Measurements from ENCODE around the gene ESRRA. TPM values are rescaled to one million over a fixed set of nuclear protein-coding genes. Genes with fewer than 3 reads are reported as not detected.

The ESRRA gene
- total and polyA plus RNA-seq, 2 of the 13 experiments (the other 11 are each of a cell fraction or from before 2014, with no cell fraction given), result 18.1 to 36.3 TPM

- CTCF ChIA-PET (ENCODE audit: low intra/inter-chr PET ratio, low total read pairs), result interaction anchor here (1.3 to 2.4 kb wide), 2 partner anchors 33 to 100 kb away, joined by 7 to 12 read pairs; no protein-coding TSS in a partner anchor
- BruUV-seq (replicated peaks), result TSS peak; percentile 99
- Histone ChIP-seq H3K27ac (ENCODE audit: extremely low read length, insufficient read depth, low read length) (peak overlapping the region; percentile 94), H4K20me1 (ENCODE audit: insufficient read depth, low read length) (no peaks in the 10 kb centered on the region), H3K27me3 (ENCODE audit: control insufficient read depth in 1 of 2, insufficient read depth in 2 of 2, low read length in 2 of 2) (peaks cover 3 to 13% of the 10 kb centered on the region in 2 experiments; a peak in 4 of 5 replicates), H3K4me2 (ENCODE audit: low read depth, low read length) (peak overlapping the region; percentile 84), H2AFZ (ENCODE audit: low read length) (no peak overlapping the region), H3K9me3 (ENCODE audit: low read length) (no peaks in the 10 kb centered on the region), H3K79me2 (ENCODE audit: insufficient read depth, low read length) (peaks cover 15% of the 10 kb centered on the region), H3K4me1 (ENCODE audit: insufficient read depth, low read length) (peaks cover 66% of the 10 kb centered on the region), H3K36me3 (replicated peaks in 1 of 2; ENCODE audit: control insufficient read depth in 1 of 2, insufficient read depth in 2 of 2, low read length in 2 of 2) (no peaks in the 10 kb centered on the region), H3K4me3 (replicated peaks in 1 of 3; ENCODE audit: insufficient read depth in 1 of 3, low read depth in 2 of 3, low read length in 3 of 3) (peak overlapping the region; percentile 51 to 79 (median 70)), H3K9ac (ENCODE audit: insufficient read depth, low read depth, low read length) (peak overlapping the region; percentile 88)
- peak; percentile 80 for DNase-seq (ENCODE audit: low spot score)
- 3% methylated on average over 6 of the region's 46 CpGs for WGBS (ENCODE audit: low lambda C conversion rate)
- POLR2A ChIA-PET, result interaction anchor here (0.6 to 5.5 kb wide), 21 partner anchors 12 to 474 kb away, joined by 3 to 103 read pairs (median 4); partner anchors contain the start of genes BAD, FKBP2, GPR137 and KCNK4
- peak; percentile 81 for FAIRE-seq
- intact Hi-C loops (cut with micrococcal nuclease; ENCODE audit: unreplicated experiment) (loop anchor here (2.0 to 10.0 kb wide), 3 partner anchors 34 to 120 kb away; partner anchors contain the start of genes PPP1R14B and STIP1), in situ Hi-C loops (cut with HindIII; ENCODE audit: extremely low pct_ligation_motif_present, low pct_unique_long_range_greater_than_20kb) (loop anchor here (5.0 kb wide), 1 partner anchor 62 kb away; the partner anchor contains the start of gene FKBP2)
- peak; percentile 55 for ATAC-seq
- TF ChIP-seq, protein P1, sequence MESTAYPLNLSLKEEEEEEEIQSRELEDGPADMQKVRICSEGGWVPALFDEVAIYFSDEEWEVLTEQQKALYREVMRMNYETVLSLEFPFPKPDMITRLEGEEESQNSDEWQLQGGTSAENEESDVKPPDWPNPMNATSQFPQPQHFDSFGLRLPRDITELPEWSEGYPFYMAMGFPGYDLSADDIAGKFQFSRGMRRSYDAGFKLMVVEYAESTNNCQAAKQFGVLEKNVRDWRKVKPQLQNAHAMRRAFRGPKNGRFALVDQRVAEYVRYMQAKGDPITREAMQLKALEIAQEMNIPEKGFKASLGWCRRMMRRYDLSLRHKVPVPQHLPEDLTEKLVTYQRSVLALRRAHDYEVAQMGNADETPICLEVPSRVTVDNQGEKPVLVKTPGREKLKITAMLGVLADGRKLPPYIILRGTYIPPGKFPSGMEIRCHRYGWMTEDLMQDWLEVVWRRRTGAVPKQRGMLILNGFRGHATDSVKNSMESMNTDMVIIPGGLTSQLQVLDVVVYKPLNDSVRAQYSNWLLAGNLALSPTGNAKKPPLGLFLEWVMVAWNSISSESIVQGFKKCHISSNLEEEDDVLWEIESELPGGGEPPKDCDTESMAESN (CRISPR knock-in tag; conservative IDR thresholded peaks at IDR 0.05), result 0 out of 2 replicates have a peak, but pooled peaks have one; percentile 30
- no peak for TF ChIP-seq ZNF841 (CRISPR knock-in tag; IDR thresholded peaks at IDR 0.05; ENCODE audit: borderline replicate concordance)
- TF ChIP-seq ADNP (CRISPR knock-in tag; IDR thresholded peaks at IDR 0.05), result no peak
- TF ChIP-seq ZNF775 (CRISPR knock-in tag; IDR thresholded peaks at IDR 0.05; ENCODE audit: borderline replicate concordance), result no peak
- TF ChIP-seq ZBTB14 (CRISPR knock-in tag; IDR thresholded peaks at IDR 0.05), result peak; percentile 49; the same call in 1 of the 2 replicates
- 0 out of 2 replicates have a peak, but pooled peaks have one; percentile 37 for TF ChIP-seq ZNF256 (CRISPR knock-in tag; conservative IDR thresholded peaks at IDR 0.05)
- TF ChIP-seq, protein P2, sequence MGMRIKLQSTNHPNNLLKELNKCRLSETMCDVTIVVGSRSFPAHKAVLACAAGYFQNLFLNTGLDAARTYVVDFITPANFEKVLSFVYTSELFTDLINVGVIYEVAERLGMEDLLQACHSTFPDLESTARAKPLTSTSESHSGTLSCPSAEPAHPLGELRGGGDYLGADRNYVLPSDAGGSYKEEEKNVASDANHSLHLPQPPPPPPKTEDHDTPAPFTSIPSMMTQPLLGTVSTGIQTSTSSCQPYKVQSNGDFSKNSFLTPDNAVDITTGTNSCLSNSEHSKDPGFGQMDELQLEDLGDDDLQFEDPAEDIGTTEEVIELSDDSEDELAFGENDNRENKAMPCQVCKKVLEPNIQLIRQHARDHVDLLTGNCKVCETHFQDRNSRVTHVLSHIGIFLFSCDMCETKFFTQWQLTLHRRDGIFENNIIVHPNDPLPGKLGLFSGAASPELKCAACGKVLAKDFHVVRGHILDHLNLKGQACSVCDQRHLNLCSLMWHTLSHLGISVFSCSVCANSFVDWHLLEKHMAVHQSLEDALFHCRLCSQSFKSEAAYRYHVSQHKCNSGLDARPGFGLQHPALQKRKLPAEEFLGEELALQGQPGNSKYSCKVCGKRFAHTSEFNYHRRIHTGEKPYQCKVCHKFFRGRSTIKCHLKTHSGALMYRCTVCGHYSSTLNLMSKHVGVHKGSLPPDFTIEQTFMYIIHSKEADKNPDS (CRISPR knock-in tag; IDR thresholded peaks at IDR 0.05), result no peak
- TF ChIP-seq, protein P3, sequence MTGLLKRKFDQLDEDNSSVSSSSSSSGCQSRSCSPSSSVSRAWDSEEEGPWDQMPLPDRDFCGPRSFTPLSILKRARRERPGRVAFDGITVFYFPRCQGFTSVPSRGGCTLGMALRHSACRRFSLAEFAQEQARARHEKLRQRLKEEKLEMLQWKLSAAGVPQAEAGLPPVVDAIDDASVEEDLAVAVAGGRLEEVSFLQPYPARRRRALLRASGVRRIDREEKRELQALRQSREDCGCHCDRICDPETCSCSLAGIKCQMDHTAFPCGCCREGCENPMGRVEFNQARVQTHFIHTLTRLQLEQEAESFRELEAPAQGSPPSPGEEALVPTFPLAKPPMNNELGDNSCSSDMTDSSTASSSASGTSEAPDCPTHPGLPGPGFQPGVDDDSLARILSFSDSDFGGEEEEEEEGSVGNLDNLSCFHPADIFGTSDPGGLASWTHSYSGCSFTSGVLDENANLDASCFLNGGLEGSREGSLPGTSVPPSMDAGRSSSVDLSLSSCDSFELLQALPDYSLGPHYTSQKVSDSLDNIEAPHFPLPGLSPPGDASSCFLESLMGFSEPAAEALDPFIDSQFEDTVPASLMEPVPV (CRISPR knock-in tag; IDR thresholded peaks at IDR 0.05), result peak; percentile 61; the same call in 1 of the 2 replicates
- peak; percentile 79 for TF ChIP-seq THAP11 (CRISPR knock-in tag; IDR thresholded peaks at IDR 0.05)
- TF ChIP-seq HOMEZ (CRISPR knock-in tag; IDR thresholded peaks at IDR 0.05; ENCODE audit: low read depth), result no peak
- no peak for TF ChIP-seq CHD4 (IDR thresholded peaks at IDR 0.05; ENCODE audit: borderline replicate concordance, low read length)
- TF ChIP-seq NR2F2 (IDR thresholded peaks at IDR 0.05; ENCODE audit: borderline replicate concordance, low read depth), result no peak
- peak in 1 of 2 experiments; percentile 42; a peak in 1 of 4 replicates for TF ChIP-seq KLF16 (CRISPR knock-in tag; IDR thresholded peaks at IDR 0.05)
Measured at GRCh38 chr11:64304316-64305072, 830 bp upstream of the ESRRA start.
